ENCODE data around the gene ALG8.
A peak's percentile ranks its signal among the peaks of the same experiment; 100 is the strongest.

Gene ALG8

GRCh38 chr11:78145511-78146025 lies 6.1 kb upstream of the ALG8 start:
- H3K27ac Mint-ChIP-seq = peak overlapping the region; percentile 51
- no peaks in the 10 kb centered on the region for H3K27me3 Mint-ChIP-seq
- no peaks in the 10 kb centered on the region for H3K9me3 Mint-ChIP-seq
- H3K36me3 Mint-ChIP-seq (ENCODE audit: low read depth) = peaks cover 21% of the 10 kb centered on the region
- DNase-seq = no peak
- H3K4me3 Mint-ChIP-seq = no peak overlapping the region
- peaks cover 13% of the 10 kb centered on the region for H3K4me1 Mint-ChIP-seq (ENCODE audit: low read depth)

- Mint-ChIP-seq H3K4me3 (peak overlapping the region; percentile 91), H3K9me3 (no peaks in the 10 kb centered on the region), H3K27me3 (no peaks in the 10 kb centered on the region), H3K4me1 (ENCODE audit: low read depth) (peaks cover 45% of the 10 kb centered on the region), H3K27ac (peak overlapping the region; percentile 76), H3K36me3 (ENCODE audit: low read depth) (peaks cover 64% of the 10 kb centered on the region)
- peak; percentile 30 for DNase-seq
Measured at GRCh38 chr11:78140392-78141077, 1.1 kb upstream of the ALG8 start.

- Mint-ChIP-seq H3K36me3 (ENCODE audit: low read depth) (peaks cover 77% of the 10 kb centered on the region), H3K4me3 (peak overlapping the region; percentile 91), H3K9me3 (no peaks in the 10 kb centered on the region), H3K27me3 (no peaks in the 10 kb centered on the region), H3K4me1 (ENCODE audit: low read depth) (peaks cover 47% of the 10 kb centered on the region), H3K27ac (peak overlapping the region; percentile 98)
- peak; percentile 34 for DNase-seq
Measured at GRCh38 chr11:78138694-78139421, 568 bp downstream of the ALG8 start.

GRCh38 chr11:78138291-78138690 lies 1.1 kb downstream of the ALG8 start:
- H3K27ac Mint-ChIP-seq = peak overlapping the region; percentile 98

GRCh38 chr11:78132475-78132874 lies 7.0 kb downstream of the ALG8 start:
- H3K9me3 Mint-ChIP-seq = no peaks in the 10 kb centered on the region
- H3K36me3 Mint-ChIP-seq (ENCODE audit: low read depth) = peaks cover 68% of the 10 kb centered on the region
- no peak overlapping the region for H3K4me3 Mint-ChIP-seq
- no peak for DNase-seq
- no peak overlapping the region for H3K27ac Mint-ChIP-seq
- H3K4me1 Mint-ChIP-seq (ENCODE audit: low read depth) = peaks cover 28% of the 10 kb centered on the region
- H3K27me3 Mint-ChIP-seq = no peaks in the 10 kb centered on the region

More at GRCh38 chr11:78138291-78138690, 1.1 kb downstream of the ALG8 start:
- DNase-seq = no peak
- H3K27me3 Mint-ChIP-seq = no peaks in the 10 kb centered on the region
- H3K36me3 Mint-ChIP-seq (ENCODE audit: low read depth) = peaks cover 77% of the 10 kb centered on the region
- H3K4me3 Mint-ChIP-seq = peak overlapping the region; percentile 91
- H3K9me3 Mint-ChIP-seq = no peaks in the 10 kb centered on the region
- H3K4me1 Mint-ChIP-seq (ENCODE audit: low read depth) = peaks cover 48% of the 10 kb centered on the region

GRCh38 chr11:78131956-78132355 lies 7.5 kb downstream of the ALG8 start:
- peaks cover 67% of the 10 kb centered on the region for H3K36me3 Mint-ChIP-seq (ENCODE audit: low read depth)
- no peak overlapping the region for H3K4me3 Mint-ChIP-seq
- peak overlapping the region; percentile 41 for H3K27ac Mint-ChIP-seq
- no peak for DNase-seq
- peaks cover 22% of the 10 kb centered on the region for H3K4me1 Mint-ChIP-seq (ENCODE audit: low read depth)
- H3K27me3 Mint-ChIP-seq = no peaks in the 10 kb centered on the region
- H3K9me3 Mint-ChIP-seq = no peaks in the 10 kb centered on the region

- Mint-ChIP-seq H3K36me3 (ENCODE audit: low read depth) (peaks cover 50% of the 10 kb centered on the region), H3K4me3 (no peak overlapping the region), H3K27ac (no peak overlapping the region), H3K4me1 (ENCODE audit: low read depth) (peaks cover 13% of the 10 kb centered on the region), H3K9me3 (no peaks in the 10 kb centered on the region), H3K27me3 (no peaks in the 10 kb centered on the region)
- no peak for DNase-seq
Measured at GRCh38 chr11:78127403-78127802, 12.0 kb downstream of the ALG8 start.

GRCh38 chr11:78112582-78113275 lies 26.7 kb downstream of the ALG8 start:
- Mint-ChIP-seq H3K4me1 (ENCODE audit: low read depth) (no peaks in the 10 kb centered on the region), H3K9me3 (no peaks in the 10 kb centered on the region), H3K27ac (no peak overlapping the region), H3K36me3 (ENCODE audit: low read depth) (peaks cover 76% of the 10 kb centered on the region), H3K27me3 (no peaks in the 10 kb centered on the region), H3K4me3 (no peak overlapping the region)
- no peak for DNase-seq

GRCh38 chr11:78111298-78111697 lies 28.1 kb downstream of the ALG8 start:
- no peak overlapping the region for H3K27ac Mint-ChIP-seq
- peaks cover 69% of the 10 kb centered on the region for H3K36me3 Mint-ChIP-seq (ENCODE audit: low read depth)
- H3K9me3 Mint-ChIP-seq = no peaks in the 10 kb centered on the region
- no peak overlapping the region for H3K4me3 Mint-ChIP-seq
- no peak for DNase-seq
- H3K4me1 Mint-ChIP-seq (ENCODE audit: low read depth) = no peaks in the 10 kb centered on the region
- no peaks in the 10 kb centered on the region for H3K27me3 Mint-ChIP-seq

- Mint-ChIP-seq H3K27ac (no peak overlapping the region), H3K4me1 (ENCODE audit: low read depth) (no peaks in the 10 kb centered on the region), H3K36me3 (ENCODE audit: low read depth) (peaks cover 74% of the 10 kb centered on the region), H3K9me3 (no peaks in the 10 kb centered on the region), H3K27me3 (no peaks in the 10 kb centered on the region), H3K4me3 (no peak overlapping the region)
- DNase-seq = no peak
Measured at GRCh38 chr11:78110830-78111229, 28.6 kb downstream of the ALG8 start.

- Mint-ChIP-seq H3K27ac (no peak overlapping the region), H3K4me1 (ENCODE audit: low read depth) (no peaks in the 10 kb centered on the region), H3K36me3 (ENCODE audit: low read depth) (peaks cover 71% of the 10 kb centered on the region), H3K9me3 (no peaks in the 10 kb centered on the region), H3K4me3 (no peak overlapping the region), H3K27me3 (no peaks in the 10 kb centered on the region)
- DNase-seq = no peak
Measured at GRCh38 chr11:78110351-78110750, 29.1 kb downstream of the ALG8 start.

GRCh38 chr11:78109081-78110015 lies 30.1 kb downstream of the ALG8 start:
- Mint-ChIP-seq H3K27ac (no peak overlapping the region), H3K36me3 (ENCODE audit: low read depth) (peaks cover 78% of the 10 kb centered on the region), H3K4me3 (no peak overlapping the region), H3K27me3 (no peaks in the 10 kb centered on the region), H3K4me1 (ENCODE audit: low read depth) (no peaks in the 10 kb centered on the region), H3K9me3 (no peaks in the 10 kb centered on the region)
- DNase-seq = no peak

- DNase-seq = no peak
- H3K27me3 Mint-ChIP-seq = no peaks in the 10 kb centered on the region
- no peaks in the 10 kb centered on the region for H3K9me3 Mint-ChIP-seq
- H3K27ac Mint-ChIP-seq = peak overlapping the region; percentile 51
- no peaks in the 10 kb centered on the region for H3K4me1 Mint-ChIP-seq (ENCODE audit: low read depth)
- peaks cover 76% of the 10 kb centered on the region for H3K36me3 Mint-ChIP-seq (ENCODE audit: low read depth)
- no peak overlapping the region for H3K4me3 Mint-ChIP-seq
Measured at GRCh38 chr11:78100676-78101472, 38.6 kb downstream of the ALG8 start.
